H1 (cell line): ENCODE data around the gene GRIK1. TPM values are rescaled to one million over a fixed set of nuclear protein-coding genes. Genes with fewer than 3 reads are reported as not detected.

ENCODE experiments used
- CTCF ChIA-PET: fragments of 300-600 bp; sonication (Branson Sonifier 250); formaldehyde crosslinking; loops from one replicate; lab custom pipeline; 2021; ENCODE audit not compliant: partially characterized antibody; lab: Charles Lee
- POLR2A ChIA-PET: fragments of 300-600 bp; sonication (Branson Sonifier 250); formaldehyde crosslinking; loops from one replicate; lab custom pipeline; 2021; ENCODE audit warnings: inconsistent platforms; ENCODE audit not compliant: partially characterized antibody; lab: Charles Lee
- DNase-seq, 2 experiments: peaks; one replicate each; pipeline versions ENCODE4 v3.0.0 to v3.0.0-alpha.2; 2010 to 2022; ENCODE audit warnings: low spot score in 2 of 2, low read depth in 1 of 2, mixed read lengths in 1 of 2
- FAIRE-seq: peaks from 2 replicates; lab custom pipeline; 2011; peaks lifted over from hg19 to GRCh38; lab: Jason Lieb, UNC
- H2AFZ ChIP-seq: 2 replicates; pipeline ENCODE4 v1.8.1; 2012; ENCODE audit warnings: low read length, inconsistent platforms
- H2AK5ac ChIP-seq: 2 replicates; pipeline ENCODE4 v1.6.1; 2013; ENCODE audit warnings: low read depth, low read length
- H2BK120ac ChIP-seq: replicated peaks from 2 replicates; pipeline ENCODE3; 2013; ENCODE audit warnings: low read depth, low read length, inconsistent platforms
- H2BK12ac ChIP-seq: 2 replicates; pipeline ENCODE4 v1.6.1; 2013; ENCODE audit warnings: low read depth, low read length
- H2BK15ac ChIP-seq: 2 replicates; pipeline ENCODE4 v1.6.1; 2013; ENCODE audit warnings: low read length
- H2BK20ac ChIP-seq: 2 replicates; pipeline ENCODE4 v1.6.1; 2013; ENCODE audit warnings: low read length
- H2BK5ac ChIP-seq: 2 replicates; pipeline ENCODE4 v1.6.1; 2013; ENCODE audit warnings: low read depth, low read length
- H3K14ac ChIP-seq: 2 replicates; pipeline ENCODE4 v1.6.1; 2013; ENCODE audit warnings: inconsistent platforms; ENCODE audit not compliant: insufficient read length
- H3K18ac ChIP-seq: 2 replicates; pipeline ENCODE4 v1.6.1; 2013; ENCODE audit warnings: low read length; ENCODE audit errors: extremely low read depth
- H3K23ac ChIP-seq: 2 replicates; pipeline ENCODE4 v1.6.1; 2013; ENCODE audit warnings: inconsistent platforms; ENCODE audit not compliant: insufficient read length
- H3K23me2 ChIP-seq: 2 replicates; pipeline ENCODE4 v1.6.1; 2013; ENCODE audit warnings: low read depth, low read length
- H3K27ac ChIP-seq: 2 replicates; pipeline ENCODE4 v1.6.1; 2011; ENCODE audit warnings: low read depth, low read length, inconsistent platforms
- H3K27me3 ChIP-seq, 4 experiments: replicated peaks in 1 of 4; 1 replicate in 1 of 4; 2 replicates in 3 of 4; pipeline versions ENCODE4 v1.6.1 to v1.8.1; 2011 to 2013; ENCODE audit warnings: low read length in 3 of 4, mild to moderate bottlenecking in 3 of 4, inconsistent platforms in 2 of 4, mixed read lengths in 2 of 4, moderate library complexity in 1 of 4; ENCODE audit not compliant: control insufficient read depth in 3 of 4, insufficient read depth in 3 of 4; ENCODE audit errors: extremely low read depth in 1 of 4
- H3K36me3 ChIP-seq, 4 experiments: 2 replicates each; pipeline versions ENCODE4 v1.6.1 to v1.8.1; 2011 to 2013; ENCODE audit warnings: mild to moderate bottlenecking in 4 of 4, low read length in 3 of 4, moderate library complexity in 2 of 4, control low read depth in 1 of 4, inconsistent platforms in 1 of 4; ENCODE audit not compliant: insufficient read depth in 4 of 4, control insufficient read depth in 2 of 4
- H3K4ac ChIP-seq: replicated peaks from 2 replicates; pipeline ENCODE3; 2013; ENCODE audit warnings: low read length, low read depth, mixed read lengths, inconsistent platforms; ENCODE audit not compliant: insufficient read length
- H3K4me1 ChIP-seq, 4 experiments: replicated peaks in 1 of 4; 1 replicate in 1 of 4; 2 replicates in 3 of 4; pipeline versions ENCODE4 v1.6.1 to v1.8.1; 2011 to 2013; ENCODE audit warnings: low read length in 3 of 4, inconsistent platforms in 2 of 4, mixed read lengths in 1 of 4; ENCODE audit not compliant: insufficient read depth in 4 of 4, control insufficient read depth in 3 of 4
- H3K4me2 ChIP-seq, 2 experiments: 2 replicates each; pipeline versions ENCODE4 v1.6.1 to v1.8.1; 2011 to 2013; ENCODE audit warnings: low read depth in 2 of 2, low read length in 2 of 2, control low read depth in 1 of 2, inconsistent platforms in 1 of 2, mild to moderate bottlenecking in 1 of 2; ENCODE audit not compliant: insufficient read depth in 1 of 2
- H3K4me3 ChIP-seq, 4 experiments: fragments of 200-600, 300-600 bp in 1 of 4; sonication (generic), shearing (Covaris generic), sonication (Bioruptor Twin) in 1 of 4; 2 replicates each; pipeline versions ENCODE4 v1.5.1 to v1.8.1; 2011 to 2016; ENCODE audit warnings: low read length in 4 of 4, low read depth in 3 of 4, control low read depth in 2 of 4, inconsistent platforms in 2 of 4, mild to moderate bottlenecking in 2 of 4, mixed read lengths in 1 of 4, moderate library complexity in 1 of 4; ENCODE audit not compliant: insufficient read depth in 2 of 4; ENCODE audit errors: extremely low read depth in 1 of 4
- H3K56ac ChIP-seq: replicated peaks from 2 replicates; pipeline ENCODE3; 2013; ENCODE audit warnings: low read depth, mild to moderate bottlenecking, mixed read lengths, low read length, inconsistent platforms; ENCODE audit not compliant: insufficient read length
- H3K79me1 ChIP-seq: 2 replicates; pipeline ENCODE4 v1.6.1; 2013; ENCODE audit warnings: low read depth, low read length, control low read depth
- H3K79me2 ChIP-seq, 2 experiments: 2 replicates each; pipeline versions ENCODE4 v1.6.1 to v1.8.1; 2012 to 2013; ENCODE audit warnings: low read length in 2 of 2, mild to moderate bottlenecking in 2 of 2, inconsistent platforms in 1 of 2; ENCODE audit not compliant: insufficient read depth in 2 of 2, control insufficient read depth in 1 of 2
- H3K9ac ChIP-seq, 4 experiments: replicated peaks in 1 of 4; 1 replicate in 1 of 4; 2 replicates in 3 of 4; pipeline versions ENCODE4 v1.6.1 to v1.8.1; 2011 to 2013; ENCODE audit warnings: low read depth in 3 of 4, low read length in 3 of 4, control low read depth in 2 of 4, mild to moderate bottlenecking in 2 of 4, moderate library complexity in 2 of 4, inconsistent platforms in 1 of 4; ENCODE audit errors: extremely low read depth in 1 of 4
- H3K9me3 ChIP-seq, 2 experiments: 2 replicates each; pipeline versions ENCODE4 v1.6.1 to v1.8.1; 2012 to 2013; ENCODE audit warnings: mild to moderate bottlenecking in 2 of 2, moderate library complexity in 2 of 2, control low read depth in 1 of 2, inconsistent platforms in 1 of 2, low read depth in 1 of 2, low read length in 1 of 2, mixed read lengths in 1 of 2; ENCODE audit not compliant: insufficient read depth in 2 of 2
- H4K20me1 ChIP-seq, 2 experiments: replicated peaks in 1 of 2; 2 replicates each; pipeline versions ENCODE3 to v1.8.1; 2011 to 2013; ENCODE audit warnings: inconsistent platforms in 2 of 2, low read length in 2 of 2, mild to moderate bottlenecking in 1 of 2; ENCODE audit not compliant: insufficient read depth in 2 of 2, control insufficient read depth in 1 of 2
- H4K5ac ChIP-seq: 2 replicates; pipeline ENCODE4 v1.6.1; 2013; ENCODE audit warnings: low read length, low read depth, mixed read lengths, inconsistent platforms; ENCODE audit not compliant: insufficient read length
- H4K8ac ChIP-seq: 2 replicates; pipeline ENCODE4 v1.8.0; 2013; ENCODE audit warnings: mild to moderate bottlenecking, moderate library complexity, low read length, inconsistent platforms; ENCODE audit not compliant: insufficient read depth; ENCODE audit errors: extremely low read depth
- H4K91ac ChIP-seq: replicated peaks from 2 replicates; pipeline ENCODE3; 2013; ENCODE audit warnings: low read length, mixed read lengths, inconsistent platforms; ENCODE audit not compliant: insufficient read length
- BRCA1 ChIP-seq: IDR thresholded peaks from 2 replicates; pipeline ENCODE4 v1.6.1; 2012; ENCODE audit warnings: low read depth, low read length, improper control_type of control experiment
- EZH2 ChIP-seq: fragments of 200-600 bp; sonication (generic); IDR thresholded peaks from 2 replicates; pipeline ENCODE4 v1.7.1; 2012; ENCODE audit warnings: low read depth, mild to moderate bottlenecking, moderate library complexity, low read length, inconsistent platforms; ENCODE audit not compliant: severe bottlenecking
- FOSL1 ChIP-seq: IDR thresholded peaks from 2 replicates; pipeline ENCODE4 v1.6.1; 2011; ENCODE audit warnings: mild to moderate bottlenecking, low read depth, low read length, moderate library complexity; ENCODE audit not compliant: insufficient read depth
- HDAC6 ChIP-seq: IDR thresholded peaks from one replicate; pipeline ENCODE4 v1.7.1; 2012; ENCODE audit warnings: low read depth, mild to moderate bottlenecking, inconsistent platforms, low read length, moderate library complexity
- POLR2AphosphoS5 ChIP-seq: IDR thresholded peaks from 2 replicates; pipeline ENCODE4 v1.6.1; 2011; ENCODE audit warnings: low read depth, low read length
- RNF2 ChIP-seq: fragments of 200-900, 300-1000 bp; sonication (generic); IDR thresholded peaks from 2 replicates; pipeline ENCODE4 v1.7.1; 2016; ENCODE audit warnings: borderline replicate concordance, low read depth, mild to moderate bottlenecking, antibody characterized with exemption, low read length; ENCODE audit not compliant: poor library complexity, severe bottlenecking; ENCODE audit errors: missing control alignments
- SAP30 ChIP-seq: fragments of 300-600 bp; sonication (generic); IDR thresholded peaks from 2 replicates; pipeline ENCODE4 v1.7.1; 2012; ENCODE audit warnings: low read length, moderate library complexity, mild to moderate bottlenecking, inconsistent platforms; ENCODE audit not compliant: insufficient read depth, insufficient replicate concordance
- SIN3A ChIP-seq, 2 experiments: IDR thresholded peaks in 1 of 2; conservative IDR thresholded peaks in 1 of 2; 2 replicates each; pipeline ENCODE4 v1.6.1; 2011 to 2012; ENCODE audit warnings: low read length in 2 of 2, improper control_type of control experiment in 1 of 2, low read depth in 1 of 2, mild to moderate bottlenecking in 1 of 2
- SIX5 ChIP-seq: IDR thresholded peaks from 2 replicates; pipeline ENCODE4 v1.6.1; 2011; ENCODE audit warnings: mild to moderate bottlenecking, low read depth, low read length
- TEAD4 ChIP-seq: IDR thresholded peaks from 2 replicates; pipeline ENCODE4 v1.6.1; 2012; ENCODE audit warnings: low read depth, low read length, inconsistent platforms, mixed read lengths
- WGBS, 2 experiments: shearing (Covaris generic) in 1 of 2; methylation state at CpG; one replicate each; pipeline versions ENCODE4 v1.1.6 to v1.1.7; 2013 to 2015; ENCODE audit warnings: low lambda C conversion rate in 2 of 2, mixed read lengths in 2 of 2, inconsistent platforms in 1 of 2, low coverage in 1 of 2, missing lambda C conversion rate in 1 of 2; ENCODE audit not compliant: insufficient replicate concordance in 2 of 2, insufficient coverage in 1 of 2, insufficient read length in 1 of 2; ENCODE audit errors: extremely low coverage in 1 of 2, missing lambda C conversion rate in 1 of 2; 5-methylcytosine and 5-hydroxymethylcytosine counted together
- polyA plus RNA-seq, 7 experiments: library from polyadenylated mRNA; depleted of rRNA in 3 of 7; stranded (reverse) in 5 of 7; unstranded in 2 of 7; fragments of >200 nt in 5 of 7; fragments of 200-250 nt in 2 of 7; gene quantifications; 1 replicate in 5 of 7; 2 replicates in 1 of 7; 4 replicates in 1 of 7; pipeline versions ENCODE4 v1.2.1 to v1.2.3, GENCODE V29; 2011 to 2013; ENCODE audit warnings: missing spikeins in 2 of 7, mixed read lengths in 2 of 7
- total RNA-seq: library from RNA; stranded (reverse); fragmentation: NEBNext Ultra II Directional; extraction: Animal tissue kit (Norgen Biotek cat#: 25700); gene quantifications from 2 replicates; pipeline ENCODE4 v1.2.1, GENCODE V29; 2021

The GRIK1 gene
- total and polyA plus RNA-seq, 2 of the 8 experiments (the other 6 are each of a cell fraction or from before 2014, with no cell fraction given), result 0.11 to 0.32 TPM

GRCh38 chr21:29684106-29684505 is 255.7 kb downstream of the GRIK1 start:
- FAIRE-seq (no peak), DNase-seq (no peak)
- TF ChIP-seq TEAD4 (no peak), EZH2 (no peak), POLR2AphosphoS5 (no peak), FOSL1 (no peak), SIN3A (conservative IDR thresholded peaks at IDR 0.05 in 1 of 2, IDR thresholded peaks at IDR 0.05 in 1 of 2; ENCODE audit: low read depth in 1 of 2, low read length in 2 of 2) (no peak), HDAC6 (no peak), RNF2 (no peak), BRCA1 (no peak), SIX5 (no peak), SAP30 (no peak)
- no peak overlapping the region for H2BK12ac ChIP-seq
- no peak overlapping the region for H3K4me2 ChIP-seq
- no peak overlapping the region for H3K27ac ChIP-seq
- no peak overlapping the region for H2BK5ac ChIP-seq
- H3K4ac ChIP-seq, result no peak overlapping the region
- no peaks in the 10 kb centered on the region for H3K79me2 ChIP-seq
- no peak overlapping the region for H2BK120ac ChIP-seq
- H3K4me1 ChIP-seq, result no peaks in the 10 kb centered on the region
- no peak overlapping the region for H4K91ac ChIP-seq
- no peaks in the 10 kb centered on the region for H3K27me3 ChIP-seq
- no peak overlapping the region for H3K4me3 ChIP-seq
- H4K20me1 ChIP-seq, result no peaks in the 10 kb centered on the region
- 92 to 100% methylated on average over 1 of the region's 1 CpG for WGBS, 2 experiments
- H3K56ac ChIP-seq, result no peak overlapping the region
- H2BK20ac ChIP-seq, result no peak overlapping the region
- H2AK5ac ChIP-seq, result no peak overlapping the region
- H3K9ac ChIP-seq, result no peak overlapping the region
- no peaks in the 10 kb centered on the region for H3K36me3 ChIP-seq
- no peak overlapping the region for H2BK15ac ChIP-seq
- CTCF ChIA-PET, result interaction anchor here (0.7 to 1.6 kb wide), 2 partner anchors 13 to 165 kb away, joined by 3 to 7 read pairs; no protein-coding TSS in a partner anchor
- H3K14ac ChIP-seq, result no peak overlapping the region
- H3K9me3 ChIP-seq, result no peaks in the 10 kb centered on the region
- no peak overlapping the region for H3K18ac ChIP-seq
- no peak overlapping the region for H4K5ac ChIP-seq
- H3K79me1 ChIP-seq, result no peaks in the 10 kb centered on the region
- H3K23ac ChIP-seq, result no peak overlapping the region
- H2AFZ ChIP-seq, result no peak overlapping the region
- no peaks in the 10 kb centered on the region for H3K23me2 ChIP-seq
- POLR2A ChIA-PET, result interaction anchor here (0.6 to 0.7 kb wide), 2 partner anchors 41 to 235 kb away, joined by 3 to 4 read pairs; no protein-coding TSS in a partner anchor
- no peak overlapping the region for H4K8ac ChIP-seq
